HEK293 (cell line): ENCODE results near the gene POLR2H.

ENCODE experiments used
- CTCF ChIA-PET: fragments of 350-600 bp; formaldehyde crosslinking; extraction: SDS; loops from one replicate; lab custom pipeline; 2021; ENCODE audit warnings: antibody characterized with exemption; lab: Yijun Ruan, JAX
- POLR2A ChIA-PET: fragments of 300-600 bp; formaldehyde crosslinking; extraction: SDS; loops from one replicate; lab custom pipeline; 2020; ENCODE audit warnings: antibody characterized with exemption, inconsistent platforms; lab: Yijun Ruan, JAX
- H3K27ac ChIP-seq: fragments of 200-500 bp; sonication (Bioruptor generic); 2 replicates; pipeline ENCODE4 v1.5.1; 2014; ENCODE audit warnings: low read depth, low read length, control low read depth, inconsistent platforms; ENCODE audit errors: extremely low read depth
- H3K36me3 ChIP-seq, 2 experiments: fragments of 200-500 bp in 1 of 2; sonication (Bioruptor generic) in 1 of 2; 1 replicate in 1 of 2; 2 replicates in 1 of 2; pipeline ENCODE4 v1.5.1; 2014 to 2017; ENCODE audit warnings: inconsistent platforms in 2 of 2, low read length in 2 of 2; ENCODE audit not compliant: control insufficient read depth in 2 of 2, insufficient read depth in 1 of 2
- H3K4me1 ChIP-seq: fragments of 200-500 bp; sonication (Bioruptor generic); 2 replicates; pipeline ENCODE4 v1.5.1; 2014; ENCODE audit warnings: mild to moderate bottlenecking, low read length, inconsistent platforms; ENCODE audit not compliant: control insufficient read depth, insufficient read depth
- H3K4me3 ChIP-seq: 2 replicates; pipeline ENCODE4 v1.5.1; 2011; ENCODE audit warnings: low read depth, mild to moderate bottlenecking, control low read depth, low read length, moderate library complexity
- H3K9me3 ChIP-seq: fragments of 200-500 bp; sonication (Bioruptor generic); 2 replicates; pipeline ENCODE4 v1.5.1; 2014; ENCODE audit warnings: low read depth, low read length, inconsistent platforms; ENCODE audit not compliant: control insufficient read depth, insufficient read depth
- EGR2 ChIP-seq: fragments of 450-650 bp; formaldehyde crosslinking; IDR thresholded peaks from 2 replicates; pipeline ENCODE4 v1.5.1; 2016; ENCODE audit warnings: low read depth, missing biosample characterization, missing genetic modification characterization
- GLIS2 ChIP-seq: fragments of 450-650 bp; formaldehyde crosslinking; IDR thresholded peaks from 2 replicates; pipeline ENCODE4 v1.5.1; 2016; ENCODE audit warnings: missing biosample characterization, missing genetic modification characterization
- KLF1 ChIP-seq: fragments of 450-650 bp; formaldehyde crosslinking; IDR thresholded peaks from 2 replicates; pipeline ENCODE4 v1.5.1; 2016; ENCODE audit warnings: missing biosample characterization, missing genetic modification characterization
- KLF9 ChIP-seq: fragments of 450-650 bp; formaldehyde crosslinking; IDR thresholded peaks from 2 replicates; pipeline ENCODE4 v1.5.1; 2016; ENCODE audit warnings: missing biosample characterization, missing genetic modification characterization, low read depth
- SCRT2 ChIP-seq: fragments of 450-650 bp; formaldehyde crosslinking; IDR thresholded peaks from 2 replicates; pipeline ENCODE4 v1.5.1; 2016; ENCODE audit warnings: missing biosample characterization, missing genetic modification characterization
- ZBTB17 ChIP-seq: fragments of 450-650 bp; formaldehyde crosslinking; IDR thresholded peaks from 2 replicates; pipeline ENCODE4 v1.5.1; 2016; ENCODE audit warnings: missing biosample characterization, missing genetic modification characterization
- ZBTB8A ChIP-seq: fragments of 450-650 bp; formaldehyde crosslinking; IDR thresholded peaks from 2 replicates; pipeline ENCODE4 v1.5.1; 2016; ENCODE audit warnings: missing biosample characterization, missing genetic modification characterization
- ZNF155 ChIP-seq: fragments of 450-650 bp; formaldehyde crosslinking; IDR thresholded peaks from 2 replicates; pipeline ENCODE4 v1.5.1; 2016; ENCODE audit warnings: missing biosample characterization, missing genetic modification characterization
- ZNF311 ChIP-seq: fragments of 450-650 bp; formaldehyde crosslinking; IDR thresholded peaks from 2 replicates; pipeline ENCODE4 v1.5.1; 2017; ENCODE audit warnings: missing biosample characterization, missing genetic modification characterization, borderline replicate concordance
- ZNF324 ChIP-seq: fragments of 450-650 bp; formaldehyde crosslinking; IDR thresholded peaks from 2 replicates; pipeline ENCODE4 v1.5.1; 2016; ENCODE audit warnings: missing biosample characterization, missing genetic modification characterization
- ZNF335 ChIP-seq: fragments of 450-650 bp; formaldehyde crosslinking; conservative IDR thresholded peaks from 2 replicates; pipeline ENCODE4 v1.5.1; 2016; ENCODE audit warnings: missing biosample characterization, missing genetic modification characterization
- ZNF433 ChIP-seq: fragments of 450-650 bp; formaldehyde crosslinking; IDR thresholded peaks from 2 replicates; pipeline ENCODE4 v1.5.1; 2016; ENCODE audit warnings: missing biosample characterization, missing genetic modification characterization, low read depth
- ZNF558 ChIP-seq: fragments of 450-650 bp; formaldehyde crosslinking; IDR thresholded peaks from 2 replicates; pipeline ENCODE4 v1.5.1; 2016; ENCODE audit warnings: missing biosample characterization, missing genetic modification characterization
- ZNF624 ChIP-seq: fragments of 450-650 bp; formaldehyde crosslinking; IDR thresholded peaks from 2 replicates; pipeline ENCODE4 v1.5.1; 2017; ENCODE audit warnings: missing biosample characterization, missing genetic modification characterization
- ZNF660 ChIP-seq: fragments of 450-650 bp; IDR thresholded peaks from 2 replicates; pipeline ENCODE4 v1.5.1; 2018; ENCODE audit warnings: missing biosample characterization, mild to moderate bottlenecking, missing genetic modification characterization
- ZNF664 ChIP-seq: fragments of 450-650 bp; formaldehyde crosslinking; IDR thresholded peaks from 2 replicates; pipeline ENCODE4 v1.5.1; 2016; ENCODE audit warnings: missing biosample characterization, missing genetic modification characterization
- ZNF747 ChIP-seq: fragments of 450-650 bp; formaldehyde crosslinking; IDR thresholded peaks from 2 replicates; pipeline ENCODE4 v1.5.1; 2016; ENCODE audit warnings: missing biosample characterization, missing genetic modification characterization
- ZNF76 ChIP-seq: fragments of 450-650 bp; formaldehyde crosslinking; IDR thresholded peaks from 2 replicates; pipeline ENCODE4; 2016; ENCODE audit warnings: low read depth, missing biosample characterization, missing genetic modification characterization, borderline replicate concordance
- ZNF830 ChIP-seq: fragments of 450-650 bp; IDR thresholded peaks from 2 replicates; pipeline ENCODE4 v1.5.0; 2018; ENCODE audit warnings: missing biosample characterization, missing genetic modification characterization, low read depth, mild to moderate bottlenecking, moderate library complexity
- TF ChIP-seq, protein P1 (sequence below): fragments of 450-650 bp; formaldehyde crosslinking; conservative IDR thresholded peaks from 2 replicates; pipeline ENCODE4 v1.5.1; 2016; ENCODE audit warnings: low read depth, missing biosample characterization, missing genetic modification characterization
- TF ChIP-seq, protein P2 (sequence below): fragments of 450-650 bp; formaldehyde crosslinking; IDR thresholded peaks from 2 replicates; pipeline ENCODE4 v1.5.1; 2017; ENCODE audit warnings: missing biosample characterization, missing genetic modification characterization
- TF ChIP-seq, protein P3 (sequence below): fragments of 450-650 bp; formaldehyde crosslinking; IDR thresholded peaks from 2 replicates; pipeline ENCODE4 v1.5.1; 2017; ENCODE audit warnings: missing biosample characterization, mild to moderate bottlenecking, missing genetic modification characterization, moderate library complexity
- TF ChIP-seq, protein P4 (sequence below): fragments of 450-650 bp; formaldehyde crosslinking; IDR thresholded peaks from 2 replicates; pipeline ENCODE4 v1.5.1; 2016; ENCODE audit warnings: missing biosample characterization, missing genetic modification characterization

Gene POLR2H

GRCh38 chr3:184316792-184317191 is 44.7 kb upstream of the POLR2H start:
- CTCF ChIA-PET: interaction anchor here (1.4 kb wide), 1 partner anchor 11 kb away, joined by 3 read pairs; no protein-coding TSS in a partner anchor

DNA sequence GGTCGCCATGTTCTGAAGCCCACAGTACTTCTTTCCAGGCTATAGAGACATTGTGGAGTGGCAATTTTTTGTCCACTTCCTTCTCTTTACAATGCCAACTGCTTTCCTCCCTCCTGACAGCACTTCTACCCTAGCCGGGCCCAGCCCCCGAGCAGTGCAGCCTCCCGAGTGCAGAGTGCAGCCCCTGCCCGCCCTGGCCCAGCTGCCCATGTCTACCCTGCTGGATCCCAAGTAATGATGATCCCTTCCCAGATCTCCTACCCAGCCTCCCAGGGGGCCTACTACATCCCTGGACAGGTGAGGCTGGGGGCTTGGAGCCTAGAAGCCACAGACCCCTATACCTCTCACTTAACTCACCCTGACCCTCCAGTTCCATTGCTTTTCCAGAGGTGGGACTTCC is 44.3 kb upstream of the POLR2H start:
- peaks cover 4% of the 10 kb centered on the region; the same call in 1 of the 2 replicates for H3K4me1 ChIP-seq
- ChIA-PET POLR2A (no interaction called here), CTCF (no interaction called here)
- no peaks in the 10 kb centered on the region for H3K9me3 ChIP-seq
- no peak overlapping the region; the same call in 1 of the 2 replicates for H3K4me3 ChIP-seq
- no peak for TF ChIP-seq ZNF558
- TF ChIP-seq, all 188 proteins: peak for 0
- Histone ChIP-seq H3K27ac (no peak overlapping the region), H3K36me3 (peaks cover 16 to 71% of the 10 kb centered on the region in 2 experiments)

More at GRCh38 chr3:184316792-184317191, 44.7 kb upstream of the POLR2H start:
- POLR2A ChIA-PET: interaction anchor here (0.9 kb wide), 1 partner anchor 9 kb away, joined by 3 read pairs; no protein-coding TSS in a partner anchor
- no peak for TF ChIP-seq ZNF311
- no peak for TF ChIP-seq ZBTB17
- TF ChIP-seq EGR2 (tag by site-specific recombination): no peak
- TF ChIP-seq ZNF624 (tag by site-specific recombination): no peak
- TF ChIP-seq, protein P1, sequence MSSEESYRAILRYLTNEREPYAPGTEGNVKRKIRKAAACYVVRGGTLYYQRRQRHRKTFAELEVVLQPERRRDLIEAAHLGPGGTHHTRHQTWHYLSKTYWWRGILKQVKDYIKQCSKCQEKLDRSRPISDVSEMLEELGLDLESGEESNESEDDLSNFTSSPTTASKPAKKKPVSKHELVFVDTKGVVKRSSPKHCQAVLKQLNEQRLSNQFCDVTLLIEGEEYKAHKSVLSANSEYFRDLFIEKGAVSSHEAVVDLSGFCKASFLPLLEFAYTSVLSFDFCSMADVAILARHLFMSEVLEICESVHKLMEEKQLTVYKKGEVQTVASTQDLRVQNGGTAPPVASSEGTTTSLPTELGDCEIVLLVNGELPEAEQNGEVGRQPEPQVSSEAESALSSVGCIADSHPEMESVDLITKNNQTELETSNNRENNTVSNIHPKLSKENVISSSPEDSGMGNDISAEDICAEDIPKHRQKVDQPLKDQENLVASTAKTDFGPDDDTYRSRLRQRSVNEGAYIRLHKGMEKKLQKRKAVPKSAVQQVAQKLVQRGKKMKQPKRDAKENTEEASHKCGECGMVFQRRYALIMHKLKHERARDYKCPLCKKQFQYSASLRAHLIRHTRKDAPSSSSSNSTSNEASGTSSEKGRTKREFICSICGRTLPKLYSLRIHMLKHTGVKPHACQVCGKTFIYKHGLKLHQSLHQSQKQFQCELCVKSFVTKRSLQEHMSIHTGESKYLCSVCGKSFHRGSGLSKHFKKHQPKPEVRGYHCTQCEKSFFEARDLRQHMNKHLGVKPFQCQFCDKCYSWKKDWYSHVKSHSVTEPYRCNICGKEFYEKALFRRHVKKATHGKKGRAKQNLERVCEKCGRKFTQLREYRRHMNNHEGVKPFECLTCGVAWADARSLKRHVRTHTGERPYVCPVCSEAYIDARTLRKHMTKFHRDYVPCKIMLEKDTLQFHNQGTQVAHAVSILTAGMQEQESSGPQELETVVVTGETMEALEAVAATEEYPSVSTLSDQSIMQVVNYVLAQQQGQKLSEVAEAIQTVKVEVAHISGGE (tag by site-specific recombination): no peak
- TF ChIP-seq SCRT2 (tag by site-specific recombination): 0 out of 2 replicates have a peak, but pooled peaks have one; percentile 22
- peak; percentile 61 for TF ChIP-seq ZNF76 (tag by site-specific recombination)
- Histone ChIP-seq H3K9me3 (no peaks in the 10 kb centered on the region), H3K4me3 (peak overlapping the region; percentile 96), H3K27ac (peak overlapping the region; percentile 48; the same call in 1 of the 2 replicates), H3K4me1 (peaks cover 4% of the 10 kb centered on the region; the same call in 1 of the 2 replicates), H3K36me3 (peaks cover 16 to 67% of the 10 kb centered on the region in 2 experiments)

GRCh38 chr3:184320104-184320445 is 41.4 kb upstream of the POLR2H start:
- TF ChIP-seq ZNF311: no peak
- no peak for TF ChIP-seq ZNF747 (tag by site-specific recombination)
- no peak for TF ChIP-seq ZNF155 (tag by site-specific recombination)
- TF ChIP-seq ZNF335 (tag by site-specific recombination): no peak
- TF ChIP-seq, protein P2, sequence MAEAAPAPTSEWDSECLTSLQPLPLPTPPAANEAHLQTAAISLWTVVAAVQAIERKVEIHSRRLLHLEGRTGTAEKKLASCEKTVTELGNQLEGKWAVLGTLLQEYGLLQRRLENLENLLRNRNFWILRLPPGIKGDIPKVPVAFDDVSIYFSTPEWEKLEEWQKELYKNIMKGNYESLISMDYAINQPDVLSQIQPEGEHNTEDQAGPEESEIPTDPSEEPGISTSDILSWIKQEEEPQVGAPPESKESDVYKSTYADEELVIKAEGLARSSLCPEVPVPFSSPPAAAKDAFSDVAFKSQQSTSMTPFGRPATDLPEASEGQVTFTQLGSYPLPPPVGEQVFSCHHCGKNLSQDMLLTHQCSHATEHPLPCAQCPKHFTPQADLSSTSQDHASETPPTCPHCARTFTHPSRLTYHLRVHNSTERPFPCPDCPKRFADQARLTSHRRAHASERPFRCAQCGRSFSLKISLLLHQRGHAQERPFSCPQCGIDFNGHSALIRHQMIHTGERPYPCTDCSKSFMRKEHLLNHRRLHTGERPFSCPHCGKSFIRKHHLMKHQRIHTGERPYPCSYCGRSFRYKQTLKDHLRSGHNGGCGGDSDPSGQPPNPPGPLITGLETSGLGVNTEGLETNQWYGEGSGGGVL: peak; percentile 39; the same call in 1 of the 2 replicates
- no peak for TF ChIP-seq ZNF664
- 0 out of 2 replicates have a peak, but pooled peaks have one; percentile 24 for TF ChIP-seq ZNF660 (tag by site-specific recombination)
- no peak for TF ChIP-seq ZNF830 (tag by site-specific recombination)
- TF ChIP-seq ZNF558: no peak
- TF ChIP-seq, protein P3, sequence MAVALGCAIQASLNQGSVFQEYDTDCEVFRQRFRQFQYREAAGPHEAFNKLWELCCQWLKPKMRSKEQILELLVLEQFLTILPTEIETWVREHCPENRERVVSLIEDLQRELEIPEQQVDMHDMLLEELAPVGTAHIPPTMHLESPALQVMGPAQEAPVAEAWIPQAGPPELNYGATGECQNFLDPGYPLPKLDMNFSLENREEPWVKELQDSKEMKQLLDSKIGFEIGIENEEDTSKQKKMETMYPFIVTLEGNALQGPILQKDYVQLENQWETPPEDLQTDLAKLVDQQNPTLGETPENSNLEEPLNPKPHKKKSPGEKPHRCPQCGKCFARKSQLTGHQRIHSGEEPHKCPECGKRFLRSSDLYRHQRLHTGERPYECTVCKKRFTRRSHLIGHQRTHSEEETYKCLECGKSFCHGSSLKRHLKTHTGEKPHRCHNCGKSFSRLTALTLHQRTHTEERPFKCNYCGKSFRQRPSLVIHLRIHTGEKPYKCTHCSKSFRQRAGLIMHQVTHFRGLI (tag by site-specific recombination): no peak
- TF ChIP-seq GLIS2: 0 out of 2 replicates have a peak, but pooled peaks have one; percentile 38
- TF ChIP-seq, protein P4, sequence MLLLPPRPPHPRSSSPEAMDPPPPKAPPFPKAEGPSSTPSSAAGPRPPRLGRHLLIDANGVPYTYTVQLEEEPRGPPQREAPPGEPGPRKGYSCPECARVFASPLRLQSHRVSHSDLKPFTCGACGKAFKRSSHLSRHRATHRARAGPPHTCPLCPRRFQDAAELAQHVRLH: no peak
- TF ChIP-seq KLF9 (tag by site-specific recombination): peak; percentile 29; the same call in 1 of the 2 replicates
- 0 out of 2 replicates have a peak, but pooled peaks have one; percentile 20 for TF ChIP-seq KLF1 (tag by site-specific recombination)
- no peak for TF ChIP-seq ZNF324 (tag by site-specific recombination)
- TF ChIP-seq ZBTB8A (tag by site-specific recombination): peak; percentile 80
- no peak for TF ChIP-seq ZNF433 (tag by site-specific recombination)
- no peaks in the 10 kb centered on the region for H3K9me3 ChIP-seq
- no peak overlapping the region for H3K4me3 ChIP-seq
- peaks cover 25 to 99% of the 10 kb centered on the region in 2 experiments for H3K36me3 ChIP-seq
- ChIA-PET POLR2A (interaction anchor here (0.9 to 1.4 kb wide), 5 partner anchors 9 to 42 kb away, joined by 3 to 4 read pairs (median 3); no protein-coding TSS in a partner anchor), CTCF (no interaction called here)
- peaks cover 4% of the 10 kb centered on the region; the same call in 1 of the 2 replicates for H3K4me1 ChIP-seq
- no peak overlapping the region for H3K27ac ChIP-seq
